Left hindlimb (tissue), 1 donor: ENCODE results near the gene IQGAP1.
A peak's percentile ranks its signal among the peaks of the same experiment; 100 is the strongest.
"Not testable (repeated sequence)": the region's sequence is repeated elsewhere in the genome, so short reads cannot be mapped to it uniquely, and the experiment has no call there.

Experiments used
- DNase-seq: peaks from one replicate; pipeline ENCODE4 v3.0.0-alpha.2; 2018

IQGAP1 gene

DNA sequence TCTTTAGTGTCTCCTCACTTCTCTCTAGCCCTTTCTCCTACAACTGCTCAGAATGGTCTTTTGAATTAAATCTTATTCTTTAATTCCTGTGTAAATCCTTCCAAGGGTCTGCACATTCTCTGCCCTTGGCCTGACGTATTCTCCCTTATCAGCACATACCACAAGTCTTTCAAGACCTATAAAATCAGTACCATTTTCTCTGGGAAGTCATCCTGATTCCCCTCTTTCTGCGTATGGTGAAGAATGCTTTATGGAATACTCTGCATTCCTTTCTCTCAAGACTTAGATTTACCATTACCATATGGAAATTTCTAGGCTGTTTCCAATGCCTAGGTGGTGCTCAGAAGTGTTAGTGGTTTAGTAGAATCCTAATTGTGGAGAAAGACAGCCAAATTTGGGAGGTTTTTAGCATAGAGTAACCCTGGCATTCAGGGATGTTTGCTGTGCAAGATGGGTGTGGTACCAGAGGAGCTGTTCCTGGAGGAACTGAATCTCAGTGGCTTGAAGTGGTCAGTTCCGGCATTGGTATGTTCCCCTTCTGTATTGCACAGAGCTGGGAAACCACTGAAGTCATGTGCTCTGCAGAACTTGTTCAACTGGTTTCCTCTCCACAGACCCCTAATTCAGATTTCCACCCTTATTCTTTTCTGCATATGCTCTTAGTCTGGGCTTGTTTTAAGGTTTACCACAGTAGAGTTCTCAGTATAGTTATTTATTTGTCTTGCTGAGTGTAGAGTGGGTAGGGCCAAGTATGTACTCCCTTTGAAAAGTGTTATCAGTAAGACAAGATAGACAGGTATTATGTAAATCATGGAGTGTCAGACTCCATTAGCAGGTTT lies 24.5 kb downstream of the IQGAP1 start:
- no peak for DNase-seq

DNA sequence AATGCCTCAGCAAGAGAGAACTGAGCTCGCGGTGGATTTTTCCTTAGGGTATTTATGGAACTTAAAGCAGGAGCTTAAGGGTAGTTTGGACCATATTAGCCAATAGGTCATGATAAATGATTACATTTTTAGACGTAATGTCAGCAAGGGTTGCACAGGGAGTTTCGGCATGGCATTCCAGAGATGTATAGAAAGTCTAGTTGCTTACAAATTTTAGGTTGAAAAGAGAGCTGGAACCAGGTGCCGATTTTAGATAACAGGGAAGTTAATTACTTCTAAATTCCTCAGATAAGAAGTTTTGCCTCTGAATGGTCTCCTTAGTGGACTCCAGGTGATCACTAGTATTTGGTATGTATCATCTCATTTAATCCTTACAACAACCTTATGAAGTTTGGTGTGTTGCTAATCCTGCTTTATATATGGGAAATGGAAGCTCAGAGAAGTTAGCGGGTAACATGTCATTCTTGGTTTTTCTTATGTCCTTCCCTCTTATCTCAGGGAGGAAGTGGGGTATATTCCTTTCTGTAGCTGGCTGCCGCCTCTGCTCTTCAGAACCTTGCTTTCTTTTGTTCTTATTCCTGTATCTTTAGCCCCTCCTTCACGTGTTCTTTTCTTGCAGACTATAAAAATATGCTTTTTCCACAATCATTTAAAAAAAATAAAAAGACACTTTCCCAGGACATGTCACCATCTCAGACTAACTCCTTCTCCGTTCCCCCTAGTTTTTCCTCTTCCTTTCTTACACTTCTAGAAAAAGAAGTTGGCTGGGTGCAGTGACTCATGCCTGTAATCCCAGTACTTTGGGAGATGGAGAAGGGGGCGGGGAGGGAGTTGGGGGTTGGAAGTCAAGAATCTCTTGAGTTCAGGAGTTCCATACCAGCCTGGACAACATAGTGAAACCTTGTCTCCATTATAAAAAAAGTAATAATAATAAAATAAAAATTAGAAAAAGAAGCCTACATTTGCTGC lies 25.7 kb downstream of the IQGAP1 start:
- no peak for DNase-seq

DNA sequence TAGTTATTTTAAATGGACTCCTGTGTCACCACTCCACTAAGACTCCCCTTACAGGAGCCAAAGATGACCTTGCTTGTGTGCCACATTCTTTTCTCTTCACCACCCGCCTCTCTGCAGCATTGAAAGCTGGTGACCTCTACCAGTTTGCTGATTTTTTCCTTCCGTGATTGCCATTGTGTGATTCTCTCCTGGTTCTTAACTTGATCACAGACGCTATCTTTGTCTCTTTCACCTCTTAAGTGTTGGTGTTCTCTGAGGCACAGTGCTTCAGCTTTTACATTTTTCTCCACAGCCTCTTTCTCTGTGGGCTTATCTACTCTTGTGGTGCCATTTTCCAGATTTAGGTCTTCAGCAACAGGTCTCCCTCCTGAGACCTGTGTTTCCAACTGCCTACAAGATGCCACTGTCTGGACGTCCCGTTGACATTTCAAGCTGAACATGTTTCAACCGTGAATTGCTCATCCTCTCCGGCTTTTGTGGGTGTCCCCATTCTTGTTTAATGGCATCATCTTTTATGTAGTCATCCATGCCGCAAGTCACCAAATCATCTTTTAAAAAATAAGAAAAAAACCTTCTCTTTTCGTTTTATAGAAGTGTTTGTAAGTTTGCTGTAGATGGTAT lies 26.5 kb downstream of the IQGAP1 start:
- DNase-seq: no peak

DNA sequence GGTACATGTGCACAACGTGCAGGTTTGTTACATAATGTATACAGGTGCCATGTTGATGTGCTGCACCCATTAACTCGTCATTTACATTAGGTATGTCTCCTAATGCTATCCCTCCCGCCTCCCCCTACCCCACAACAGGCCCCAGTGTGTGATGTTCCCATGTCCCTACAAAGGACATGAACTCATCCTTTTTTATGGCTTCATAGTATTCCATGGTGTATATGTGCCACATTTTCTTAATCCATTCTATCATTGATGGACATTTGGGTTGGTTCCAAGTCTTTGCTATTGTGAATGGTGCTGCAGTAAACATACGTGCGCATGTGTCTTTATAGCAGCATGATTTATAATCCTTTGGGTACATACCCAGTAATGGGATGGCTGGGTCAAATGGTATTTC lies 28.0 kb downstream of the IQGAP1 start:
- not testable (repeated sequence) for DNase-seq

DNA sequence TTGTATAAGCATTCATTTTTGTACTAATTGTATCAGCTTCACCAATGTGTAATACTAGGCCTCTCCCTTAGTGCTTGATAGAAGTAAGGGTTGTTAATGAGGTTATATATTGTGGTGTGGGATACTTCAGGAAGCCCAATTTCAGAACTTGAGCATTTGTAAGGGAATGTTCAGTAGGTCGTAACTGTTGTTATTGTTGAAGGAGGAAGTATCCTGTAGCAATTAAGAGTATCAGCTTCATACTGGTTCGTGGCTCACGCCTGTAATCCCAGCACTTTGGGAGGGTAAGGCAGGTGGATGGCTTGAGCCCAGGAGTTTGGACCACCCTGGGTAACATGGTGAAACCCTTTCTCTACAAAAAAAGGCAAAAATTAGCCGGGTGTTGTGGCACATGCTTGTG lies 30.6 kb downstream of the IQGAP1 start:
- DNase-seq: no peak

DNA sequence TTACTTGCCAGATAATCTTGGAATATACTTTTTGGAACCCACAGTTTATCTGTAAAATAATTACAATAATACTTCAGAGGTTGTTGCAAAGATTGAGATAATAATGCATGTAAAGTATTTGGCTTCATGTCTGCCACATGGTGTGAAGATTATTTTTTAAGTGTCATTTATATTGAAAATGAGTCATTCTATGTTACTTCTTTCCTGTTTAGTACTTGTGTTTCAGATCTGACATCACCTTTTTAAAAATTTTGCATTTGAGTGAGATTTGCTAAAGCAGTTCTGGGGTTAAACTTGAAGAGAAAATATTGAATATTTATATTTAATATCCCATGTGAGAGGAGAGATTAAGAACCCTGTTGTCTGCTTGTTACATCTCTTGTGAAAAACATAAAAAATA lies 31.2 kb downstream of the IQGAP1 start:
- no peak for DNase-seq

DNA sequence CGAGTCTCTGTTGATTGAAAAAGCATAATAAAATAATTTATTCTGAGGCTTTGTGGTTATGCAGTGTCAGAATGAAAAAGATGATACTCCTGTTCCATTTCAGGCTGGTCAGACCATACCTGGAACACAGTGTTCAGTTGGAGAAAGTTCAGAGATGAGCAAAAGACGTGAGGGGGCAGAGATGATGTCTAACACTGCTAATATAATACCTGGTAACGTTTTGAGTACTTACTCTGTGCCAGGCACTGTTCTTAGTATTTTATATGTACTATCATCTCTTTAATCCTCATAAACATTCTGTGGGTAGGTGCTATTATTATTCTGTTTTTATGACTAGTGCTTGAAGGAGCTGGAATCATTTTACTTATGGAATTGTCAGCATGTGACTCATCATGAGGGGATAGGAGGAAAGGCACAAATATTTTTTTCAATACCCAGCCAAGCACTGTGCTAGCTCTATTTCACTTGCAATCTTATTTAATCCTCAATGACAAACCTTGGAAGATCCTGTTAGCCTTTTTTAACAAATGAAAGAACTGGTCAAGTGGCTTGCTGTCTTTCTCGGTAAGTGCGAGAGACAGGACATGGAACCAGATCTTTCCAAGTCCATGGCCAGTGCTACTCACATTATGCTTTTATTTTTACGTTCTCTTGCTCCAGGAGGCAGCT lies 31.8 kb downstream of the IQGAP1 start:
- DNase-seq: no peak

DNA sequence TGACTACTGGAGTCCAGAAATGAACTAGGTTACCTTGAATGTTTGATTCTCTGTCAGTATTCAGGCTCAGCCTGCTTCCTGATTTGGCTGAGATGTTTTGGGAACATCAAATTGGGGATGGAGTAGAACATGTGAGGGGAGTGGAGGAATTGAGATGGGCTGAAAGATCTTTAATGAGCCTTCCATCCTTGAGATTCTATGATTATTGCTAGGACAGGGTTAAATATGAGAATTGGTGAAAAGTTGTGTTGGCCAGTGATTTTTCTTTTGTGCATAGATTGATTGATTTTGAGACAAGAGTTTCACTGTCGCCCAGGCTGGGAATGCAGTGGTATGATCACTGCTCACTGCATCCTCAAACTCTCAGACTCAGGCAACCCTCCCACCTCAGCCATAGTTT lies 32.4 kb downstream of the IQGAP1 start:
- DNase-seq: no peak

DNA sequence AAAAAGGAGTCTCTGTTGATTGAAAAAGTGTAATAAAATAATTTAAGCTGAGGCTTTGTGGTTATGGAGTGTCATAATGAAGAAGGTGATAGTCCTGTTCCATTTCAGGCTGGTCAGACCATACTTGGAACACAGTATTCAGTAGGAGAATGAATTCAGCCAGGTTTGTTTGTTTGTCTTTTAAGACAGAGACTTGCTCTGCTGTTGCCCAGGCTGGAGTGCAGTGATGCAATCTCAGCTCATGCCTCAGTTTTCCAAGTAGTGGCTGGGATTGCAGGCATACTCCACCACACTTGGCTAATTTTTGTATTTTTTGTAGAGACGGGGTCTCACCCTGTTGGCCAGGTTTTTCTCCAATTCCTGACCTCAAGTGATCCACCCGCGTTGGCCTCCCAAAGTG lies 33.5 kb downstream of the IQGAP1 start:
- DNase-seq: no peak

DNA sequence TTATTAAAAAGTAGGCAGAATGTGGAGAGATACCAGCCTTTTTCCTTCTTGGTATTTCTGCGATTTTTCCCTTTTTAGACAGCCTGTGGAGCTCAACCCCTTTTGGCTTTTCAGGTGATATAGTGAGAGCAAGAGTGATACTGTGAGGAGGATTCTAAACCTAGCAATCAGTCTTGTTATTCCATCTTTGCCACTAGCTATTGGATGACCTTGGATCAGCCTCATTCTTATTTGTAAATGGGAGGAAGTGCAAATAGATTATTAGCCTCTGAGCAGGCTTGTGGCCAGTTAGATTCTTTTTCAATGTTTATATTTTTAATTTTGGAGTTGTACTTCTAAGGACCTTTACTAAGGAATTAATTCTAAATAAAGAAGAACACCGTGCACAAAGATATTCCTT lies 34.0 kb downstream of the IQGAP1 start:
- DNase-seq: no peak

DNA sequence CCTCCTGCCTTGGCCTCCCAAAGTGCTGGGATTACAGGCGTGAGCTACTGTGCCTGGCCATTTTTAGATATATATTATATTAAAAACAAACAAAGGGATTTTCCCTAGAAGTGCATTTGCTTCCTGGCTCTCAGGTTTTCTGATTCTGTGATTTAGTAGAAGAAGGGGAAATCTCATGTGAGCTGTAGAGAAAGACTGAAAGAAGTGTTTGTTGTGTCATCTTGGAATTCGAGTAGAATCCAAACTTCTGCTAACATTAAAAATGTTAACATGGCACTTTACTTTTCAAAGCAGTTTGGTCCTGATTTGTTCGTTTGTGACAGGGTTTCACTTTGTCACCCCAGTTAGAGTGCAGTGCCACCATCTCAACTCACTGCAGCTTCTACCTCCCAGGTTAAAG lies 34.9 kb downstream of the IQGAP1 start:
- no peak for DNase-seq

DNA sequence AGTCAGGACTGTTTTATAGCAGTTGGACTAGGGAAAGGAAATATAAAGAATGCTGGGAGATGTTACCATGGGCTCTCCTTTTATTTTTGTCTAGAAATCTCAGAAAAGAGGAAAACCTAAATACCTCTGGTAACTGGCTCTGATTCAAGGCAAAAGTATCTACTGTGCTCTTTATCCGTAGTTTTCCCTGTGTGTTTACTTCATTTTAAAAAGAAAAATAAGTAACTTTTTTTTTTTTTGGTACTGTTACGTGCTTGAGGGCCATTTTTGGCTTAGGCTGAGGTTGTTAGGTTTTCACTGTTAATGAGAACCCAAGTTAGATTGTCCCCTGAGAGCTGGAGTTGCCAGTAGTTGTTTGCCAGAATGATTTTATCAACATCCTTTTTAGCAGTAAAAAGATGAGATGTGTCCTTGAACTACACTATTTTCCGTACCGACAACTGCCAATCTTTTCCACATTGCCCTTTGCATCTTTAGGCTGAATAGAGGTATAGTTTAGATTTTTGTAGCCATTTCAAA lies 35.8 kb downstream of the IQGAP1 start:
- DNase-seq: no peak

DNA sequence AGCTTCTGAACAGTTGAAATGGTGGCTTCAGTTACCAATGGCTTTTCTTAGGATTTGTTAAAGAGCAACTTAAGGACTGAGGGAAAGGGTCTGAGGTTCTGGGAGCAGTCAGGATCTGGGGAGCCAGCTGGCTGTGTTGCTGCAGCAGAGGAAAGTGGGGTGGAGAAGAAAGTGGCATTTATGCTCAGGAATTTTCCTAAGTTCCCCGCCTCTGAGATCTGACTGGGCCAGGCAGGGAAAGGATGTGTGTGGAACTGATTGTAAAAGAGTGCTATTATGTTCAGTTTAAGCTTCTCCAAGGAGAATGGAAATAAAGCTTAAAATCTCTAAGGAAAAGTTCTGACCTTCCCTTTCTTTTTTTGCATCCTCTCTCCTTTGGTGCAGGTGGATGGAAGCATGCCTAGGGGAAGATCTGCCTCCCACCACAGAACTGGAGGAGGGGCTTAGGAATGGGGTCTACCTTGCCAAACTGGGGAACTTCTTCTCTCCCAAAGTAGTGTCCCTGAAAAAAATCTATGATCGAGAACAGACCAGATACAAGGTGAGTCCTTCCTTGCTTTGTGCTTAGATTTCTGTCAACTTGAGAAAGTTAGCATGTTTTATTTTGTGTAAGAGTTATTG lies 37.8 kb downstream of the IQGAP1 start:
- DNase-seq: peak; percentile 54

DNA sequence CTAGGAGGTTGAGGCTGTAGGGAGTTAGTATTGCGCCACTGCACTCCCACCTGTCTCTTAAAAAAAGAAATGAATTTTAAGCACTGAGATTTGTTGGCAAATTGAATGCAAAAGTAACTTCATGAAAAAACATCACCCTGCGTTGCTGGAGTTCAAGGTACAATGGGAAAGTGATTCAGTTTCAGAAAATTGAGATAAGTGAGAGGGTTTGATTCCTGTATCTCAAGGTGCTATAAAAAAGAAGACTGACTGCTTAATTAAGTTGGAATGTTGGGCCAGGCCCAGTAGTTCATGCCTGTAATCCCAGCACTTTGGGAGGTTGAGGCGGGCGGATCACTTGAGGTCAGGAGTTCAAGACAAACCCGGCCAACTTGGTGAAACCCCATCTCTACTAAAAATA lies 39.1 kb downstream of the IQGAP1 start:
- DNase-seq: no peak

DNA sequence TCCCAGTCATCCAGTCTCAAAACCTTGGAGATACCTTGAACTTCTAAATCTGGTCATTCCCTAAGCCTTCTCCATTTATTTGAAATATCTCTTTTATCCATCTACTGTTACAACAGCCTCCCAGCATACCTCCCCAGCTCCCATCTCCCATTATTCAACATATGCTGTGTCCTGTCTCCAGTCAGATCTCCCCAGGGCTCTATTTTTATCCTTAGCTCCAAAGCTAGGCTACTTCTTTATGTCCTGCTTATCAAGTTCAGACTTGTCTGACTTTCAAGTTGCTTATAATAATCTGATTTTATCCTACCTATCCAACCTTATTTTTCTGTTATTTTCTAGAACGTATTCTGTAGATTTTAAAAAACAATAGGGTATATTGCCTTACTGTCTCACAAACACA lies 44.2 kb downstream of the IQGAP1 start:
- no peak for DNase-seq

DNA sequence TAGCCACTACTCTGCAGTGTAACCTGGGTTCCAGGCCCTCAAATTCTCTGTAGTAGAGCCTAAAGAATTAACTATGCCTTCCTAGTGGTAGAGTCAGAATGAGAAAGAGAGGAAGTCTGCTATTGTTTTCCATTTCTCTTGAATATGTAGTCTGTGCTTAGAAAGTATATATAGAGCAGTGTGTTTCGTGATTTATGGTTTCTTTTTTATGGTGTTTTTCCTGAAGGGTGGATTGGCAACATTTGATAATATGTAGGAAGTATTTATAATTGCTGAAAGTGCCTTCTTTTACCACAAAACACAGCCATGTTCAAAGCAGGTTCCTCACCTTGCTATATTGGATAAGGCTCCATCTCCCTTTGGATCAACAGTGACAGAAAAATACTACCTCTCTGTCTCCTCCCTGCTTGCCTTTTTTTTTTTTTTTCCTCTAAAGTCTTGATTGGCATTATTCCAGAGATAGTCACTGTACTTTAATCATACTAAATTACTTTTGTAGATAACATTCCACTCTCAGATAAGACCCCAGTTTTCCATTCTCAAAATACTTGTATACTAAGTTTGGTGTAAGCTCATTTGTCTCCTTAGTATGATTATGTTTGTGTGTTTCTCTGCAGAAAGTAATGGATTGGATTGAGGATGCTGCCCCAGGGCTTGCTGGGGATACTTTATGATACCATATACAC lies 47.8 kb downstream of the IQGAP1 start:
- no peak for DNase-seq

DNA sequence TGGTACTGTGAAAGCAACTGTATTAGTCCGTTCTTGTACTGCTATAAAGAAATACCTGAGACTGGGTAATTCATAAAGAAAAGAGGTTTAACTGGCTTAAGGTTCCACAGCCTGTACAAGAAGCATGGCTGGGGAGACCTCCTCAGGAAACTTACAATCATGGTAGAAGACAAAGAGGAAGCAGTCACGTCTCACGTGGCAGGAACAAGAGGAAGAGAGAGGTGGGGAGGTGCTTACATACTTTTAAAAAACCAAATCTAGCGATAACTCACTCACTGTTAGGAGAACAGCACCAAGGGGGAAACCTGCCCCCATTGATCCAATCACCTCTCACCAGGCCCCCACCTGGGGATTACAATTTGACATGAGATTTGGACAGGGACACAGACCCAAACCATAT lies 48.9 kb downstream of the IQGAP1 start:
- no peak for DNase-seq

DNA sequence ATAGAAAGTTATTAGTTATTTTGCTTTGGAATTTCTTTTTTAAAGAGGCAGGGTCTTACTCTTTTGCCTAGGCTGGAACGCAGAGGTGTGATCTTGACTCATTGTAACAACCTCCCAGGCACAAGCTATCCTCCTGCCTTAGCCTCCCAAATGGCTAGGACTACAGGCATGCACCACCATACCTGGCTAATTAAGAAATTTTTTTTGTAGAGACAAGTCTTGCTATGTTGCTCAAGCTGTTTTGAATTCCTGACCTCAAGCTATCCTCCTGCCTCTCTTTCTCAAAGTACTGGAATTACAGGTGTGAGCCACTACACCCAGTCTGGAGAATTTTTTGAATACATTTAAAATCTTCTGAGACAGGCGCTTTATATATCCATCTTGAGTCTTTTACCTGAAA lies 49.5 kb downstream of the IQGAP1 start:
- DNase-seq: no peak

DNA sequence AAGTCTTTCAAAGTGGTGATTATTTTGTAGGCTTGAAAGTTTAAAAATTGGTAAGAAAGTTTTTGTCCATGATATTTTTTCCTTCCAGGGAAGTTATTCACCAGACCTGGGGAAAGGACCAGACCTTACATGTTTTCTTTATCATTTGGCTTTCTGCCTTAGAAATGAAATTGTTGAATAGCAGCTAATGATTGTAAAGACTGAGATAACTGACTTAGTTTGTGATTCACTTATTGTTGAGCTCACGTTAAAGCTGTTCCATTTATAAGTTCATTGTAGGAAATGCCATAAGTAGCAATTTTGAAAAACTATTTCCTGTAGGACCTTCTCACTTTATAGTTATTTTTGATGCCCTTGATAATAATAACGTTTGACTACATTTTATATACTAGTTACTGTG lies 51.9 kb downstream of the IQGAP1 start:
- no peak for DNase-seq

DNA sequence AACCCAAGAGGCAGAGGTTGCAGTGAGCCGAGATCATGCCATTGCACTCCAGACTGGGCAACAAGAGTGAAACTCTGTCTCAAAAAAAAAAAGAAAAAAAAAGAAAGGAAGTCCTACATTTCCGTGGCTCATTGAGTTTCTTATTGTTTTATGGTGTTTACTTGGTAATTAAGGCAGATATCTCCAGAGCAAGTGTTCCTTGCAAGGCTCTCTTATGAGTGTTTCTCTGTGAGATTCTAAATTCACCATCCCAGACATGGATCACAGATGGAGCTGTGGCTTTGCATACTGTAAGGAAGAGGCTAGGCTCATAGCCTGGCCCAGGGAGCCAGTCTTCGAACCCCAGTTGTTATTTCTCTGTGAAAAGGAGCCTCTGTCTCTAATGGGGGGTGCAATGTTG lies 53.0 kb downstream of the IQGAP1 start:
- no peak for DNase-seq

DNA sequence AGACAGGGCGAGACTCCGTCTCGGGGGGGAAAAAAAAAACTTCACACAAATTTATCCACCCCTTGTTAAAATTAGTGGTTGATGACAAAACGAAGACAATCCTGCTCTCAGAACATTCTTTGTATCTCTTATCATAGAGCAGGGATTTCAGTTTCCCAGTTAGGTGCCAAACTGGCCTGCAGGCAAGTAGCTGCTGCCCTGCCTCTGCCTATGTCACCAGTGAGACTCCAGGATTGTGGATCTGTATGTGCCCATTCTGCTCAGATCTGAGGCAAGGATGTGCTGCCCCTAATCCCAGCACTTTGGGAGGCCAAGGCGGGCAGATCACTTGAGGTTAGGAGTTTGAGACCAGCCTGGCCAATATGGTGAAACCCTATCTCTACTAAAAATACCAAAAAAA lies 54.4 kb downstream of the IQGAP1 start:
- no peak for DNase-seq
